HG03520 (cell line): ENCODE measurements around the gene PCLO.

ENCODE experiments used
- ATAC-seq: cut with Tn5 transposase; IDR thresholded peaks from one replicate; pipeline ENCODE4 v1.9.1; 2021; ENCODE audit warnings: mild to moderate bottlenecking, moderate library complexity; ENCODE audit not compliant: unreplicated experiment

The PCLO gene

DNA sequence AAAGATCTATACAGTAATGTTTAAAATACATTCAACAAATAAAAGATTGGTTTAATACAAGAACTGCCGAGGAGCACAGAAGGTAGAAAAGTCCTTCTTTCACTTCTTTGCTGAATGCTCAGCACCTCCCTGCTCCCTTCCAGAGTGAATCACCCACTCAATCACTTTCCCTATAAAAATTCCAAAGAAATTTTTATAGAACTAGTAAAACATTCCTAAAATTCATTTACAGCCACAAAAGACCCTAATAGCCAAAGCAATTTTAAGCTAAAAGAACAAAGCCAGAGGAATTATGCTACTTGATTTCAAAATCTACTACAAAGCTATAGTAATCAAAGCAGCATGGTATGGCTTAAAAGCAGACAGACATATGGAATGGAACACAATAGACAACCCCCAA is 320.9 kb downstream of the PCLO start:
- ATAC-seq, result no peak

DNA sequence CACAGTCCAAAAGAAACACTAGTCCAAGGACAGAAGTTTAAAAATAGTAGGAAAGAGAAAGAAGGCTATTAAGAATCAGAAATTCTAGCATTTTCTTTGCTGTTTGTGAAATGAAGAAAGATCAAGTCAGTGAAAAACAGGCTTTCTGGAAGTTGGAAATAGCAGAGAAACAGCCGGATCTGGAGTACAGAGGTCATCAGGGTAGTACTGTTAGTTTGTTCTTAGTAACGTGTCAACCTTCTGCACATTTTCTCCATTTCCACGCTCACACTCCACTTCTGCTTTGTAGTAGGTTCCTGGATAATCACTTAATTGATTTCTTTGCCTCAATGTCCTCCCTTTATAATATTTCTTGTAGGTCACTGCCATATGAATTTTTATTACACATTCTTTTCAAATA is 322.6 kb downstream of the PCLO start:
- ATAC-seq, result no peak

DNA sequence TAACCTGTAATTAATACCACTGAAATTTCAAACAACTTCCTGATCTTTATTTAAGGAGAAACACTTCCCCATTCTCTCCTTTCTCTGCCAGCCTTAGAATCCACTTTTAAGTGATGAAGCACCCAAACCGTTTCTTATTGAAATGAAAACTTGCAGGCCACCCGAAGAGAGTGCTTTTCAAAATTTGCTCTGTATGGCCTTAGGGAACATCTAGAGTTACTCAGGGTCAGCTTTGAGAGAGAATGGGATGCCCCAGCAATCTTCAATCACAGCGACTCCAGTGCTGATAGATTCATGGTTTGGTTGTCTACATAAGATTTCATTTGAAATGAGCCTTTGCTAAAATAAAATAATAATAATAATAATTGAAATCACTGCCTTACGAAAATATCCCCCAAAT is 323.1 kb downstream of the PCLO start:
- no peak for ATAC-seq

DNA sequence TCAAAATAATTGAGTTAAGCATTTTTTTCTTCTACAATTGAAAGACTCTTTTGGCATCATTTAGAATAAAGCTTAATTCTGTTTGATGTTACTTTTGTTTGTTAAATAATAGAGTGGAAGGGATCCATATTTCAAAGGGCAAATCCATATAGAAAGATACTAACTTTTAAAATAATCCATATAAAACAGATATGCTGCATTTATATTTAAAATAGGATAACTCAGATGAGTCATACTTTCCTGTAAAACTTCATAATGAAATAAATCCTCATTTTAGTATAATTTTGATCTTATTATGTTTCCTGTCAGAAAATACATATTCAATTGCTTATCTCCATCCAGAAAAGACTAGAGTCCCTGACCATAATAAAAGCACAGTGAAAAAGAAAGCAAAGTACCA is 323.6 kb downstream of the PCLO start:
- ATAC-seq, result no peak

DNA sequence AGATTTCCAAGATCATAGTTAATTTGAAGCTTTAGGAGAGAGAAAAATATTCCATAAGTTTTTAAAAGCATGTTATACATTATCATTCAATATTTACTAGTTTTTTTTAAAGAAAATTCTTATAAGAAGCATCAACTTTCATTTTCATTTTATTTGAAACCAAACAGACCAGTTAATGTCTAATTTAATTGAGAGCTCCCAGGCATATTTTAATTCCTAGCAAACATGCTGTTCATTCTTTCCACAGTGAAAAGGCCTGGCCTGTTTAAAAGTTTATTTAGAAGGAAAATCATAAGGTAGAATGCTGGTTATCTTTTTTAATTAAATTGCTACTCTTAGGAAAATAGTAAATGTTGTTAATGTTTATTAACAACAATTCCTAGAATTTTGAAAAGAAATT is 324.4 kb downstream of the PCLO start:
- no peak for ATAC-seq

DNA sequence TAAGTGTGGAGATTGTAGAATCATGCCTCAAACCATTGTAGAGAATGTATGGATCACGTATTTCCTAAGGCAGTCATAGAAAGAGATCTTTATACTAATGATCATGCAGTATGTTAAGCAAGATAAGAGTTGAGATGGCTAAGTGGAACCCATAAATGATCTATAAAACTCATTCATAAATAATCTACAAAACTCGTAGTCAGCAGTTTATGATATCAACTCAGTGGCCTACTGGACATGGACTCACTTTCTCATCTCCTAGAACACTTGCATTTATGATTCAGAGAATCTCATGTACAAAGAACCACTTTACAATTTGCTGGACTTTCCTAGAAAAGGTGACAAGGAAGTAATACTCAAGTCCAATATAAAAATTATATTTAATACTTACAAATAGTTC is 339.6 kb downstream of the PCLO start:
- no peak for ATAC-seq

DNA sequence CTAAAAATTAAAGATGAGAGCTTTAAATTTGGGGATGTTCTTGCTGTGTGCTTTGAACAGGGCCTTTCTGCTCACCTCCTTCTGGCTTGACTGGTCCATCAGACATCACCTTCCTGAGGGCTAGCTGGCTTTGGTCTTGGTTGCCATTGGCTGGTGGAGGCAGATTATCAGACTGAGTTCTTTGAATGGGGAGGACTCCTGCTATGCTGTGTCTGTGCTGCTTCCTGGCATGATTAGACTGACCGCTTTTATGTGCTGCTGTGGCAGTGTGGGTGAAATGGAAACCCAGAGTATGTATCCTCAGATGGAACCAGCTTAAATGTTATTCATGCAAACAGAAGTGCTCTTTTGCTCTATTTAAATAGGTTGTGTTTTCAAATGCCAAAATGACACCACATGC is 341.6 kb downstream of the PCLO start:
- no peak for ATAC-seq

DNA sequence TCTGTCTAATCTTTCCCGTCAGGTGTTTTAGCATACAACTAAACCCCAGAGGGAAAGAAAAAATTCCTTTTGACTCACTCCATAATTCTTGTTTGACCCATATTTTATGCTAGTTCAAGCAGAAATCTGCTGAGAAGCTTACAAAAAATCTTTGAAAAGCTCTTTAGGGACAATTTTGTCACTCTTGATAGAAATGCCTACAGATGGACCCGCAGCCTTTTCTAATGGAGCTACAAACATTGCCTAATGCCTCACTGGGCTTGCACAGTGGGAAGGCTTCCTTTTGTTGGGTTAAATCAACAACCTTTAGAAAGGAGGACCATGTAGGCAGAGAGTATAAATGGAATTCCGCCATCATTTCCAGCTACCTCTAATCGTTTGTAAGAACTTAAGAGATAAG is 344.5 kb downstream of the PCLO start:
- no peak for ATAC-seq

DNA sequence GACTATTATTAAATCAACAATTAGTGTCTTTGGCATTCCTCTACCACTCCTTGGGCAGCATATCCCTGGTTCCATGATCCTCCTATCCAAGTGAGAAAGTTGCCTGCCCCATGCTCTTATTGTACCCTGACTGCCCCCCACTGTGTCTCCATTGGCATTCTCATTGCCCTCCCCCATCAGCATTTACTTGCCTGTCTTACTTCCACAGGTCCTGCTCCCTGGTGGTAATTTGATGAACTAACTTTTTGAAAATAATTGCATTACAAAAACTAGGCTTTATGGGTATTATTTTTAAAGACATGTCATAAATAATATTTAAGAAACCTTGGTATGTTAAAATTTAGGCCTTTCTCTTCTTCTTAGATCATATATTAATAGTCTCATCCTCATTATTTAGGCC is 346.4 kb downstream of the PCLO start:
- no peak for ATAC-seq

DNA sequence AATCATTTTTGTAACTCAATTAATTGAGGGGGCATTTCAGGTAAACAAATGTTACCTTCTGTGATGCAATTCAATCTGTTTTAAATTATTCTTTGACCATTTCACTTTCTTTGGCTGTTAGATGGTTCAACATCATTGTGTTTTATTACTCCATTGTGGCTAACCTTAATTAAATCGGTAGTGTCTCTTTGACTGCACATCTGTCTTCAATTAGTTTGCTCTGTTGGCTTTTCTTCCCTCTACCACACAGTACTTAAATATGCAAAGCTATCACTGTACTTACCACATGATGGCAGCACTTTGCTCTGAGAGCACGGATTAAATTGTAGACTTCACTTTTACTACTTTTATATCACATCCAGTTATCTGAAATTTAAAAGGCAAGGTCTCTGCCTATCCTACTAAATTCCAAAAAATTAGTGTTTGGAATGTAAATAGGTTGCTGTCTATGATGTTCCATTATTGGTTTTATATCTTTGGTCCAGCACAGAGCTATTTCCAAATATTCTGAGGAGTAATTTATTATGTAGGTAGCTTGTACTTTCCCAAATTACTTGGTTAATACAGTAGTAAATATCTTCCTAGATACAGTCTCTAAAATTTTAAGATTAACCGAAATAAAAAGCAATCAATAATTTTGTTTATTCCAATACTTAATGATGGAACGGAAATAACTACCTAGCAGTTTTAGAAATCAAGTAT is 352.0 kb downstream of the PCLO start:
- ATAC-seq, result peak; percentile 82

DNA sequence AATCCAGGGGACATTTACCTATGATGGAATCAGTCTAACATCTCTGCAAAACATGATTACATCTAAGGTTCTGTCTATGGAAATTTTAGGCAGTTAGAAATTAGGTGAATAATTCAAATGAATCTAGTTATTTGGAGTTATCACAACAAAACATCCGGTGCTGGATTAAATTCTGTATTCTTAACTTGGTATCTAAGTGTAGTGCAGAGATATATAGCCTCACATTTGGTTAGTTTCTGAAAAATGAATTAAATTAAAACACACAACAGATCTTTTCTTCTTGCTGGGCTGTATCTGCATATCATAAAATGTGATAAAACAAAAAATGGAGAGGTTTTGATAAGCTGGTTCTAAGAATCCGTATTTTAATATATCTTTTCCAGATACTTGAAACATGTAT is 354.1 kb downstream of the PCLO start:
- ATAC-seq, result no peak

DNA sequence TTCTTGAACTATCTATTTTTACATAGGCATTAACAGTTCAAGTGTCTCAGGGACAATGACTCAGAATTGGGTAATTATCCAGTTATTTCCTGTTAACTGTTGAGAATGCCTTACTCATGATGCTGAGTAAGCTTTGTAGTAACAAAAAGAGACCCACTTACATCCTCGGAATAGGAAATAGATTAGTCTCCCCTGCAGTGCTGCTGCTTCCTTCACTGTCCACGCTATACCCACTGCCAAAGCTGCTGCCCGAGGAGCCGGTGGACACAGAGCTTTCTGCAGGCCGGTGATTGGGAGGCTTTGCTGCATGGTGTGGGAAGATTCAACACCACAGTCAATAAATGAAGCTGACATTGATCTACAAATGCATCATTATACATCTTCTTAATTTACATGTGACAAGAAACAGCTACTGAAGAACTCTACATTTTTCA is 357.1 kb downstream of the PCLO start:
- ATAC-seq, result no peak

DNA sequence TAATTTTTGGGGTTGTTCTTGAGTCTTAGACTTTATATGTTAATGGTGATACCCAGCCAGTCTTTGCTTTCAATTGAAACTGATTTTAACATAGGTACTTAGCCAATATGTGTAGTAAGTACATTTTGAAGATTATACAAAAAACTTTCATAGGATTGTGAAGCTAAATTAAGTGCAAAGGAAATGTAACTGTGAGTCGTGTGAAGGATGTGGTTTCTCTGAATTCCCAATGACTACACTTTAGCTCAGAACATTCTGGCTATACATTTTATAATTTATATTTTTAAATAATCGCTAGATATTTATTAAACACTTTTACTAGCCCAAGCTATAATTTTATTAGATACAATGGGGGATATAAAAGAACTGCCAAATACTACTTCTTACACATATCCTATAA is 359.3 kb downstream of the PCLO start:
- ATAC-seq, result no peak

DNA sequence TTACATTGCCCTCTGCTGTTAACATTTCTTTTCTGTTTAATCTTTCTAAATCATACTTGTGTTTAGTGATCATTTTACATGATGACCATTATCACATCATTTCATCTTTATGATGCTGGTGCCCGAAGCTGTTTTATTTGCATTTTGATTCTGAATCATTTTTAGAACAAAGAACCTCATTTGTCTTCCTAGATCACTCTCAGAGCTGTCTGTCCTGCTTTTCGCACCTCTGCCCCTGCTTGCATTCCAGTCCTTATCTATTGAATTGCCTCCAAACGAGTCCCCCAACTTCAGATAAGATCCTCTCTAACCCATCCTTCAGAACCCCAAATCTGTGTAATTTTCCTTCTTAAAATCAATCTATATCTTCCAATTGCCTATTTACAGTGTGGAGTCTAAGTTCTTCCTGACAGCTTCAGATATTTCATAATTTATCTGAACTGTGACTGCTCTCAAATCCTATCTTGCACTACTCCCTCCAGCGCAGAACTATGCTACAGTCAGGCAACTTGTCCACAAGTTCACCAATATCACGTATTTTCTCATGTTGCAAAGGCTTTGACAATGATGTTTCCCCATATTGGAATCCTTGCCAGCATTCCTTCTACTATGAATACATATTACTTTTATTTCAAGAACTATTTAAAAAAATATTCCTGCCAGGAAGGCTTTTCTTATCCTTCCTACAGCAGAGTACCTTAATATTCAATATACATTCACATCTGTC is 372.6 kb downstream of the PCLO start:
- ATAC-seq, result no peak

DNA sequence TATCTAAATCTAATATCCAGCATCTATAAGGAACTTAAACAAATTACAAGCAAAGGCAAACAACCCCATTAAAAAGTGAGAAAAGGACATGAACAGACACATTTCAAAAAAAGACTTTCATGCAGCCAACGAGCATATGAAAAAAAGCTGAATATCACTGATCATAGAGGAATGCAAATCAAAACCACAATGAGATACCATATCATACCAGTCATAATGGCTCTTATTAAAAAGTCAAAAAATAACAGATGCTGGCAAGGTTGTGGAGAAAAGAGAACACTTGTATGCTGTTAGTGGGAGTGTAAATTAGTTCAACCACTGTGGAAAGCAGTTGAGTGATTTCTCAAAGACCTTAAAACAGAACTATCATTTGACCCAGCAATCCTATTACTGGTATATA is 384.7 kb downstream of the PCLO start:
- ATAC-seq, result no peak

DNA sequence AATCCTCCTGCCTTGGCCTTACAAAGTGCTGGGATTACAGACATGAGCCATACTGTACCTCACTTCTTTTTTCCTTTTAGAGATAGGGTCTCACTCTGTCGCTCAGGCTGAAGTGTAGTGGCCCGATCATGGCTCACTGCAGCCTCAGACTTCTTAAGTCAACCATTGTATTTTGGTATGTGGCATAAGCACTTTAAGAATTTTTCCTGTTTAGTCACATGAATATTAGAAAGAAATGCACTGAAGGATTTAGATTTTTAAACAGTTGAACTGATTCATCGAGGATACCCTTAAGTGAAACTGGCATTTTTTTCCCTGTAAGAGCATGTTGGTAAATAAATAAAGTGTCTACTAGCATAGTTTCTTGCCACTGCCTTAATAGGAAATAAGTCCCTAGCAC is 399.8 kb downstream of the PCLO start:
- no peak for ATAC-seq

DNA sequence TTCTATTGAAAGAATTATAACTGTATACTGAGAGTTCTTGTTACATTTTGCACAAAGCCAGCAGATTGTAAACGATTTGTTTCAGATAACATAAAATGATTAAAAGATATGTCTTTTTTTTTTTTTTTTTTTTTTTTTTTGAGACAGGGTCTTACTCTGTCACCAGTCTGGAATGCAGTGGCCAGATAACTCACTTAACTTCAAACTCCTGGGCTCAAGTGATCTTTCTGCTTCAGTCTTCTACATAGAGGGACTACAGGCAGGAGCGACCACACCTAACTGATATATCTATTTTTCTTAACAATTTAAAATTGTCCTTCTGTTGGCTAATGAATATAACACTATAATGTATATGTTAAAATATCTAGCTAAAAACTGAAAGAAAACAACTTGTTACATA is 401.9 kb downstream of the PCLO start:
- ATAC-seq, result no peak

DNA sequence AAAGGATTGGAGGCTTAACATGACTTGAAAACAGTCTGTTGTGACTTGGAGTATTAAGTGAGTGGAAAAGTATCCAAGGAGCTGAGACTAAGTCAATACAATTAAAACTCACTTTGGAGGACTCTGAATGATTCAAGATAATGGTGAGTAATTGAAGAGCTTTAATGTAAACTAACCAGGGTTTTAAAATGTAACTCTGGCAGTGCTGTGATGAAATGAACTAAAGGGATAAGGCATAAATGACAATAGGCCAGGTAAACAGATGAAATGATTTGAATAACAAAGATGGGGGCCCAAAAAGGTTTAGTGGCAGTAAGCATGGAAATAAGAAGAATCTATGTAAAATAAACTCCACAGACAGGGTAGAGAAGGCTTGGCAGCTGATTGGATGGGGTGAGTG is 402.6 kb downstream of the PCLO start:
- no peak for ATAC-seq

DNA sequence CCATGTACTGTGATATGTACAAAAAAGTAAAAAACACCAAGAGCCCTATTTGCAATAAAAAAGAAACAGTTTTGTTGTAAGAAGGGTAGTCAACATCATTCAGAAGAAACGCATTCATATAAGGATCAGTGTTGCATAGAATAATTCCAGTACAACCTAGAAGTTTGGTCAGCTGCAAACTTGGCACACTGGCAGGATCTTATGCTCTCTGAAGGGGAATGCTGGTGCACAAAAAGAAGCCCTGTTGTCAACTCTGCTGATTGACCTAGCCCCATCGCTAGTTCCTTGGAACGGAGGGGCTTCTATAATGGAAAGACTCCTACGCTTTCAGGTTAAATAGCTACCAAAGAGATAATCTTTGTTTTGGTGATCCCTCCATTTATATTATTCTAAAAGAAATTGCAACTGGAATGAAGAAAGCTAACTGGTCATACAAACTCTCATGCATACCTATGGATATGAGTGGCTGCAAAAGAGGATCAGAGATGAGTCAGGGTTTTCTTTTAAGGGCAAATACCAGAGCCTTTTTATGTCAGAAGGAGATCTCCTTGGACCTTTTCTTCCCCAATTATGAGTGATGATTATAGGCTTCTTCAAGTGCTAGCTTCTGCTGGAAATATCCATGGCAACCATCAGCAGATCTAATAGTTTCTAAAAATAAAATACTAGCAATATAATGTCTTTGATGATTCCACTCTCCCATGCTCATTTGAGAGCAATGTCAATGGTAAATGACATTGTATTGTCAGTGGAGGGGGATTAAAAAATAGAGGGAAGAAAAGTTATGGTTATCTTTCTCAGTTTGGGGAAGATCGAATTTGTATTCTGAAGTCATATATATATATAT is 406.8 kb downstream of the PCLO start:
- no peak for ATAC-seq

DNA sequence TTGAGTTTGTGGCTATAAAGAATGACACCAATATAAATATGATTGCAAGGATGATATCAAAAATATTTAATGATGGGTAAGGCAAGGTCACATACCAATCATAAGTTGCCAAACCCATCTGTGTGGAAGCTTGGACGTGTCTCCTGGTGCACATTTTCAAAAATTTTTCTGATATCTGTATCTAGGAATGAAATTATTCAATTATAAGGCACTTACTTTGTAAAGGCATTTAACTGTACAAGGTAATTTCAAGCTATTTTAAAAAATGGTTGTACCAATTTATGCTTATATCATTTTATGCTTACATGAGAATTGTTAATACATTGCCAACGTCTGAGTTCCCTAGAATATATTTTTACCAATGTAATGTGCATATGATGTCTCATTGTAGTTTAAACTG is 412.7 kb downstream of the PCLO start:
- no peak for ATAC-seq

DNA sequence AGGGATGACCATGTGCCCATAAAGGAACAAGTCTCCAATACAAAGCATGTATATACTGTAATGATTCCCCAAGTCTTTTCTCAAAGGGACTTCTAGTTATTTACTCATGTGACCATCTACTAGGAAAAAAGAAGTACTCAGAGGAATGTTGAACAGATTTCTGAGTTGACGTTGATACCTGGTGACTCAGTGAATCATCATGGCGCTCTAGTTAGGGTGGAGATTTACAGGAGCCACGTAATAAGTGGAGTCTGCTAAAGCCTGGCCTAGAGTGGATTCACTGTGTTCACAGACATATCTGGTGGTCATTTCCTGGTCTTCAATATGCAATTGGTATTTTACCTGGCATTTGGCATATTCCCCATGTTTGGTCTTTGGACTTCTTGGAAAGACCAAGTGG is 416.9 kb downstream of the PCLO start:
- ATAC-seq, result no peak

DNA sequence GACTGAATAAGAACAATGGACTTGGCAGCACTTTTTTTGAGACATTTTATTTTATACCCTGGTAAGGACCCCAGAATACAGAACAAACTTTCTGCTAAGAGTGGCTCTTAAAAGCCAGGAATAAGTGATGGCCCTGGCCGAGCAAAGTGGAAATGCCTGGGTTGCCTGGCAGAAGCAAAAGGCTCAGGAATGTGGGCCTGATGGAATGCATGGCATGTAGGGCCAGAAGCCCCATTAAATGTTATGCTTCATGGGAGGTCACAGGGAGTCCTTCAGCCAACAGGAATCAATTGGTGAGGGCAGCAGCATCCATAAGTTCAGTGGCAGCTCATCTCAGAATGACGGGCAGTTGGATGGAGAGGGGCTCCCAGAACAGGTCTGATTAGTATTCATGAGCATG is 417.6 kb downstream of the PCLO start:
- no peak for ATAC-seq
